ENCODE data around the gene SBF2.
"Not testable (repeated sequence)": the region's sequence is repeated elsewhere in the genome, so short reads cannot be mapped to it uniquely, and the experiment has no call there.

SBF2 gene

DNA sequence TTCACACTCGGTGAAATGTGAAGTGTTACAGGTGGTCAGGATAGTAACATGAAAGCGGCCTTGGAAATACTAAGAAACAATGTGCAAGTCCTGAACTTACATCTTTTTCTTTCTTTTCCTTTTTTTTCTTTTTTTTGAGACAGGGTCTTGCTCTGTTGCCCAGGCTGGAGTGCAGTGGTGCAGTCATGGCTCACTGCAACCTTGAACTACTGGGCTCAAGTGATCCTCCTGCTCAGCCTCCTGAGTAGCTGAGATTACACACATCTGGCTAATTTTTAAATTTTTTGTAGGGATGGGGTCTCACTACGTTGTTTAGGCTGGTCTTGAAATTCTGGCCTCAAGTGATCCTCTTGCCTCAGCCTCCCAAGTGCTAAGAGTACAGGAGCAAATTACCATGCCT, 377.5 kb downstream of the SBF2 start:
- DNase-seq (ENCODE audit: low read depth) = no peak
- TF ChIP-seq, protein P1, sequence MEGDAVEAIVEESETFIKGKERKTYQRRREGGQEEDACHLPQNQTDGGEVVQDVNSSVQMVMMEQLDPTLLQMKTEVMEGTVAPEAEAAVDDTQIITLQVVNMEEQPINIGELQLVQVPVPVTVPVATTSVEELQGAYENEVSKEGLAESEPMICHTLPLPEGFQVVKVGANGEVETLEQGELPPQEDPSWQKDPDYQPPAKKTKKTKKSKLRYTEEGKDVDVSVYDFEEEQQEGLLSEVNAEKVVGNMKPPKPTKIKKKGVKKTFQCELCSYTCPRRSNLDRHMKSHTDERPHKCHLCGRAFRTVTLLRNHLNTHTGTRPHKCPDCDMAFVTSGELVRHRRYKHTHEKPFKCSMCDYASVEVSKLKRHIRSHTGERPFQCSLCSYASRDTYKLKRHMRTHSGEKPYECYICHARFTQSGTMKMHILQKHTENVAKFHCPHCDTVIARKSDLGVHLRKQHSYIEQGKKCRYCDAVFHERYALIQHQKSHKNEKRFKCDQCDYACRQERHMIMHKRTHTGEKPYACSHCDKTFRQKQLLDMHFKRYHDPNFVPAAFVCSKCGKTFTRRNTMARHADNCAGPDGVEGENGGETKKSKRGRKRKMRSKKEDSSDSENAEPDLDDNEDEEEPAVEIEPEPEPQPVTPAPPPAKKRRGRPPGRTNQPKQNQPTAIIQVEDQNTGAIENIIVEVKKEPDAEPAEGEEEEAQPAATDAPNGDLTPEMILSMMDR (IDR thresholded peaks at IDR 0.05; ENCODE audit: low read depth, low read length, missing control alignments) = no peak
- no peak overlapping the region for H3K4me3 ChIP-seq (ENCODE audit: low read depth, low read length)

DNA sequence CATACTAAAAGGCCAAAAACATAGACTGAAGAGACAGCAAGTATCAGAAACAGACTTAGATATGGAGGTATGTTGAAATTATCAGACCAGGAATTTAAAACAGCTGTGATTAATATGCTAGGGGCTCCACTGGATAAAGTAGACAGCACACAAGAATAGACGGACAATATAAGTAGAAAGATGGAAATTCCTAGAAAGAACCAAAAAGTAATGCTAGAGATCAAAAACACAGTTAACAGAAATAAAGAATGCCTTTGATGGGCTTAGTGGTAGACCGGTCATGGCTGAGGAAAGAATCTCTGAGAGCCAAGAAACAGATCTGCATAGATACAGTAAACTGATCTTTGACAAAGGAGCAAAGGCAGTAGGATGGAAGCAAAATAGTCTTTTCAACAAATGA, 380.0 kb downstream of the SBF2 start:
- TF ChIP-seq, protein P1 (IDR thresholded peaks at IDR 0.05; ENCODE audit: low read depth, low read length, missing control alignments) = no peak
- no peak for DNase-seq (ENCODE audit: low read depth)

DNA sequence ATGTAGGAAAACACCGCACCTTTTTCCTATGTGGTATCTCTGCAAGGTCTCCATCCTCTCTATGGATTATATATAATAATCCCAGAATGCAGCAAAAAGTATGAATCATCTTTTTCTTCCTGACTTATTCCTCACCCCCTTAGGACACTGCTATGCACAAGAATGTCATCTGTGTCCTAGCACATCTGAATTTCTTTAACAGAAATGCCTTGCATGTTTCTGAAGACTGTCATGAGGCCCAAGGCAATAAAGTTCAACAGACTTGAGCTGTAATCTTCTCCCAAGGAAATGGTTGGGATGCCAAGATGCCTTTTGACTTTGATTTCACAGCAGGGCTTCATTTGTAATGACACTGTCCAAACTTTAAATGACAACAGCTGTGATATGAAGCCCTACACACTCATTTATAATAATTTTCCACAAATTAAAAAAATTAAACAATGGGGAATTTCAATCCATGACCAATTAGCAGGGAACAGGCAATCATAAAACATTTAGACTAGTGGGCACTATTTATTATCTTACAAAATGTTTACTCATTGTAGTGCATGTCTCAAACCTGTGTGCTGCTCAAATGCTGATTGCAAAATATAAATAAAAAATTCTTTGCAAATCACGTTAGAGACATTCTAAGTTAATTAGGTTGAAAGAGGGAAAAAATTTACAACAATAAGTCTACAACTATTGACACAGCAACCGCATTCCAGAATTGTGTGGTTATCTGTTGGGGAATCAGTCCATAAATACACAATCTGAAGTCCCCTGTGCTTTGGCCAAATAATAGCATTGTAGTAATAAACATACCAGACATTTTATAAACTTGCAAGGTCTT, 387.8 kb downstream of the SBF2 start:
- H3K4me3 ChIP-seq (ENCODE audit: low read depth, low read length) = no peak overlapping the region
- no peak for DNase-seq (ENCODE audit: low read depth)
- TF ChIP-seq, protein P1 (IDR thresholded peaks at IDR 0.05; ENCODE audit: low read depth, low read length, missing control alignments) = no peak

More for the DNA sequence above, 380.0 kb downstream of the SBF2 start:
- no peak overlapping the region for H3K4me3 ChIP-seq (ENCODE audit: low read depth, low read length)

DNA sequence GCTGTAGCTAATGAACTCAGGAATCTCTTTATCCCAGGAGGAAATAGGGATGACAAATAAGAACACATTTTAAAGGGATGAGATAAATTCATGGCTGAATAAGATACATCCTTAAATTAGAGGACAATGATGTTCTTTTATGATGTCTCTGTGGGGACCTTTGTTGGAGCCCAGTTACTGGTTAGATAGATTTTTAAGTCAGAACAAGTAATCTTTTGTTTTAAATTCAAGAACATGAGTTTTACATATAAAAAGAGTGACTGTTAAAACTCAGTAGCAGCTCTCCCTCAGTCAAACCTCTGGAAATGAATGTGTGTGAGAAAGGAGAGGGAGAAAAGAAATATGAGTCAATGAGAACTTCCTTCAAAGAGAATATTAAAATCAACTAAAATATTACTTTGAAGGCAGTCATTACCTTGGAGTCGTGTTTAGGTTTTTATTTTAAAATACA, 388.5 kb downstream of the SBF2 start:
- TF ChIP-seq, protein P1 (IDR thresholded peaks at IDR 0.05; ENCODE audit: low read depth, low read length, missing control alignments) = no peak
- no peak overlapping the region for H3K4me3 ChIP-seq (ENCODE audit: low read depth, low read length)
- no peak for DNase-seq (ENCODE audit: low read depth)

DNA sequence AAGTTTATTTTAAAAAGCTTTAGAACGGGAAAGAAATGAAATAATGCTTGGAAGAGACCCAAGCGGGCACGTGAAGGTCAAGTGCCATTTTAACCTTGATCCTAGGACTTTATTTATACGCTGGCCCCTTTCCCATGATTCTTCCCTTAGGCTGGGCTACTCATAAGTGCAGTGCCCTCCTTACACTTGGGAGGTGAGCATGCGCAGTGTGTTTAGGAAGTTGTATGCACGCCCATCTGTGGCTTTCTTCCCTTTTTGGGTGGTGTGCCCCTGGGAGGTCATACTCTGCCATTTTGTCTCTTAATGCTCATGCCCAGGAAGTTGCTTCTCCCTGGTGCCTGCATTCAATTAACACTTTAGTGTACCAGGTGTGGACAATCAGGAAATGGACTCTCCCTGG, 390.4 kb downstream of the SBF2 start:
- DNase-seq (ENCODE audit: low read depth) = no peak
- no peak overlapping the region for H3K4me3 ChIP-seq (ENCODE audit: low read depth, low read length)
- TF ChIP-seq, protein P1 (IDR thresholded peaks at IDR 0.05; ENCODE audit: low read depth, low read length, missing control alignments) = no peak

DNA sequence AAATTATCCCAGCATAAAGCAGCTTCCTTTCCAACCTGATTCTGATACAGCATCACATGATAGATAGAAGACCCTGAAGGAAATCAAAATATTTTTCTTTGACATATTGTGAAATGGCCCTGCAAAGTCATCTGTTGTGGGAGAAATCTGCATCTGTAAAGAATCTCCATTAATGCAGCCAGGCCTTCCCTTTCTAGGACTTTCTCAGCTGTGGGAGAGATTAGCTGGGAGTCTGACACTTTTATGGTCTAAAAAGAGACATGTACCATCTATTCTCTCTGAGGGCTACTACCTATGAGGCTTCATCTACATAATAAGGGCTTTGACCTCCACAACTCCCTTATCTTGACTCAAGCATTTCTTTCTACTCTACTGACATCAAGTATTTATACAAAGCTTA, 392.1 kb downstream of the SBF2 start:
- TF ChIP-seq, protein P1 (IDR thresholded peaks at IDR 0.05; ENCODE audit: low read depth, low read length, missing control alignments) = no peak
- H3K4me3 ChIP-seq (ENCODE audit: low read depth, low read length) = no peak overlapping the region
- no peak for DNase-seq (ENCODE audit: low read depth)

DNA sequence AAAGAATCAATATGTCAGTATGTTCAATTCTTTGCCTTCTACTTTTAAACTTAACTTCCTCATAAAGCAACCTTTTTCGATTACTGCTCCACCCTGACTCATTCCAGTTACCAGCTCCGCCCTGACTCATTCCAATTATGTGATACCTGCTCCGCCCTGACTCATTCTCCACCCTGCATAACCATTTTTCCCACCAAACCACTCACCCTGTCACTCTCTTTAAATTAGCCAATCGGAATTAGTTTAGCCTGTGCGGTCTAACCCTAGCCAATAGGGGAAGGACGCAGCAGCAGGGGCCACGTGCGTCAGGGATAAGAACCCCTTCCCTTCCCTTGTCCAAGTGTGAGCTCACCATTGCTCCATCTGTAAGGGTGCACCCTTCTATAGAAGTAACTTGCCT, 393.8 kb downstream of the SBF2 start:
- not testable (repeated sequence) for DNase-seq (ENCODE audit: low read depth); H3K4me3 ChIP-seq (ENCODE audit: low read depth, low read length)
